GM21528 (cell line): Measurements from ENCODE around the gene TPT1.
A peak's percentile ranks its signal among the peaks of the same experiment; 100 is the strongest.
"Not testable (repeated sequence)": the region's sequence is repeated elsewhere in the genome, so short reads cannot be mapped to it uniquely, and the experiment has no call there.

Source experiments
- ATAC-seq: cut with Tn5 transposase; IDR thresholded peaks from one replicate; pipeline ENCODE4 v1.9.1; 2021; ENCODE audit warnings: mild to moderate bottlenecking, moderate library complexity; ENCODE audit not compliant: unreplicated experiment, low FRiP score

The TPT1 gene

DNA sequence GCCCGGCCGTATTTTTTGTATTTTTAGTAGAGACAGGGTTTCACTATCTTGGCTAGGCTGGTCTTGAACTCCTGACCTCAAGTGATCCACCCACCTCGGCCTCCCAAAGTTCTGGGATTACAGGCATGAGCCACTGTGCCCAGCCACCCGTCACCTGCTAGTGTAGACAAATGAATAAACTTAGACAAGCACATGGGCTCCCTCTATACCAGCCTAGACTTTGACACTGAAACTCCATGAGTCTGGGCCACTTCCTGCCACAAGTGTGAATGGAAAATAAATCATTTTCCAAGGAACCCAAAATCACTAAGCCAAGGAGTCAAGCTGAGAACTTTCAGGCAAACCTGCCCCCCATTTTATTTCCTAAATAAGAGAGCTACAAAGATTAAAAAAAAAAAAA, 27.0 kb upstream of the TPT1 start:
- ATAC-seq = no peak

DNA sequence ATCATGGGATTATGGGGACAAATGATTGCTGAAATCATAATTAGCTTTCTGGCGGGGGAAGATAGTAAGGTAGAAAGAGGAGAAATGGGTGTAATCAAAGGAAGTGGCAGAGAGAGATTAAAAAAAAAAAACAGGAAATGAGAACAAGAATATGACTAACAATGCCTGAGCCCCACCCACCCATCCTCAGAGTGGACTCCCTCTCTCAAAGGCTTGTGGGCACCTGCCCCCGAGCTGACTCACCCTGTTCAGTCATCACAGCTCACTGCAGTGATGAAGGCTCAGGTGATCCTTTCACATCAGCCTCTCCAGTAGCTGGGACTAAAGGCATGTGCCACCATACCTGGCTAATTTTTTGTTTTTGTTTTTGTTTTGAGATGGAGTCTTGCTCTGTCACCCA, 26.4 kb upstream of the TPT1 start:
- ATAC-seq = peak; percentile 89

DNA sequence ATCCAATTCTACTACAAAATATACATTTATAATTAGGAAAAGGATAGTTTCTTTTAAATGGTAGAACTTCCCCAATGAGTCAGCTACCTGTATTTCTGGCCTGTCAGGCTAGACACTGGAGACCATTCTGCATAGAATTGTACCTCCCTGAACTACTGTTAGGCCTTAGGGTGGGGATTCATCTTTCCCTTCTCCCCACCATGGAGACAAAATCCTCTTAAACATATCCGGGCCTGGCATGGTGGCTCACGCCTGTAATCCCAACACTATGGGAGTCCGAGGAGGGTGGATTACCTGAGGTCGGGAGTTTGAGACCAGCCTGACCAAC, 24.5 kb upstream of the TPT1 start:
- ATAC-seq = no peak

DNA sequence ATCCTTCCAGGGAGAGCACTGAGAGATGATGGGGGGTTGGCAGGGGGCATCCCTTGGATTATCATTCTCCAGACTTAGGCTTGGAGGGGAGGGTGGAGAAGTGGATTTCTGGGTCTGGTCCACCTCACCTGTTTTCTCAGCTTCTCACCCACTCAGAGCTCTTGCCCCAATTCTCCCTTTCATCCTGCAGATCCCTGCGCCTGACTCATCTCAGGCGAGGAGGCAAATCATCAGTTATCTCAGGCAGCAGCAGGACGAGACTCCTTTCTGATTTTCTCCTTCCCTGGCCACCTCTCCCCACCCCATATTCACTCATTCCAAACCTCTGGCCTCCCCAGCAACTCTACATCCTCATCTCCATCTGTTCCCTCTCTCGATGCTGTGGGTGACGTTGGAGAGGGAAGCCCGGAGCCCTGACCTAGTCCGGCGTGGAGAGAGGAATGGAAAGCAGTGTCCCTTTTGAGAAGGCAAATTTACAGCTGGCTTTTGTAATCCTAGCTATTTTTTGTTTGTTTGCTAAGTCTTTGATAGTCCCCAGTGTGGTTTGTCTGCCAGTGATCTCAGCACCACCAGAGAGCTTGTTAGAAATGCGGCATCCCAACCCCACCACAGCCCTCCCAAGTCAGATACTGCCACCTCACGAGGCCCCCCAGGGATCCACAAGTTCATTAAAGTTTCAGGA, 24.0 kb upstream of the TPT1 start:
- ATAC-seq = no peak

DNA sequence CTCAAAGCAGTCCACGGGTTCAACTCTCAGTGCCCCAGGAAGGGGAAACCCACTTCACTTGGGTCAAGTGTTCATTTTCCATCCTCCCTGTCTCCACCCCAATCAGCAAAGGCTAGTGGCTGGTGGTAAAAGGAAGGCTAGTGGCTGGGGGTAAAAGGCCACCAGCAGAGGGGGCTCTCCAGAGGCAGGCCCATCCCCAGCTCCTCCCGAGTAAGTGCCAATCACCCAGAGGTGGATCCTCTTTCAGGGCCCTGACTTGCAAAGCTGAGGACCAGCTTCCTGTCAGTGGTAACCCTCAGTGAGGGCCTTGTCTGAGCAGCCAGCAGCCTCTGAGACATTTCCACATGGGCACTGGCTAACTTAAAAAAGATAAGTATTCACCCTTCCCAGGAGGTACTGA, 22.0 kb upstream of the TPT1 start:
- no peak for ATAC-seq

DNA sequence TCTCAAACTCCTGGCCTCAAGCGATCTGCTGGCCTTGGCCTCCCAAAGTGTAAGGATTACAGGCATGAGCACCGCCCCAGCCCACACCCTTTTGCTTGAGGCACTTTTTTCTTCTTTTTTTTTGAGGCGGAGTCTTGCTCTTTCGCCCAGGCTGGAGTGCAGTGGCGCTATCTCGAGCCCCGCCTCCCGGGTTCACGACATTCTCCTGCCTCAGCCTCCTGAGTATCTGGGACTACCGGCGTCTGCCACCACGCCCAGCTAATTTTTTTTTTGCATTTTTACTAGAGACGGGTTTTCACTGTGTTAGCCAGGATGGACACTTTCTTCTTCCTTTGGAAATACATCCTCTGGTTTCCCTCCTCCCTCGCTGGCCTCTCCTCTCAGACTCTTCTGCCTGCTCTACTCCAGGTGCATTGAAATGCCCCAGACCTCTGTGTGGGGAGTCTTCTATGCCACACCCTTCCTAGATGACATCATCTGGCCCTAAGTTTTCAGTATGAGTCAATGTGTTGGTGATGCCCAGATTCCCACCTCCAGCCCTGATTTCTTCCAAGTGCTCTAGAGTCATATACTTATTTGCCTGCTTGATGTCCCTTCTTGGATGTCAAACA, 20.7 kb upstream of the TPT1 start:
- ATAC-seq = no peak

DNA sequence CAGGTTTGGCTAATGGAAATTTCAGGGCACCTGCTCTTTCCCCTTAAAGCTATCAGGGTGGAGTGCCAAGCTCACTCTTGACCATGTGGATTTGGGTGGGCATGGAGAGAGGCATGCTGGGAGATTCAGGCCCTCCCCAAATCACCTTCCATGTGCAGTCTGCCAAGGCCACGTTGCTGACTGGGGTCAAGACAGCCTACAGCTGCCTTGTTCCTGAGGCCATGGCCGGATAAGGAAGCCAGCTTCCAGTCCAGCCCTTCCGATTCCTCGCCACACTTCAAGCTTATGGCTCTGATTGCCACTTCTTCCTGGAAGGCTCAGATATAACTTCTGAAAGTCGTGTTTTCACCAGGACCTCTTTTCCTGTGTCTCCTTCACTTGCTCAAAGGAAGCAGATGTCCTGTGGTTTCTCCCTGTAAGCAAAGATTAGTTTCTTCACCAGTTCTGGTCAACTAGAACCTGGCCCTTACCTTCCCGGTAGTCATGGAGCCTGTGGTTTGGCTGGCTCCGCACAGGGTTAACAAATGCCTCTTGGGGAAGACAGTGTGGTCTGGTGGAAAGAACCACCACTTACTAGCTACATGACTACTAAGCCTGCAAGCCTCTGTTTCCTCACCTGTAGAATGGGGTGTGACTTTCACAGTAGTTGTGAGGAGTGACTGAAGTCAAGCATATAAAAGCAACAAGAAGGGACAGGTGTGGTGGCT, 16.1 kb upstream of the TPT1 start:
- no peak for ATAC-seq

DNA sequence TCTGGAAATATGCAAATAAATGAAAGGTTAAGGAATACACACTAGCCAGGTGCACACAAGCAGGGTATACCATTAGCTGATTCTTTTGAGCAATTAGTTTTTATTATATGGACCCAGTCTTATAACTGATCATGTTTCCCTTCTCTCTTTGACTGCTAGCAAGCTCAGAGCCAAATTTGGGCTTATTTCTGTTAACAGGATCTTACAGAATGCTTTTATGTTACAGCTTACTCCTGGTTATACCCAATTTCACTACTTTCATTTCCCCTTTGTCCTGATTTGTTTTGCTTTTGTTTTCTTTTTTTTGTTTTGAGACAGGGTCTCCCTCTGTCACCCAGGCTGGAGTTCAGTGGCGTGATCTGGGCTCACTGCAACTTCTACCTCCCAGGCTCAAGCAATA, 12.9 kb upstream of the TPT1 start:
- ATAC-seq = no peak

DNA sequence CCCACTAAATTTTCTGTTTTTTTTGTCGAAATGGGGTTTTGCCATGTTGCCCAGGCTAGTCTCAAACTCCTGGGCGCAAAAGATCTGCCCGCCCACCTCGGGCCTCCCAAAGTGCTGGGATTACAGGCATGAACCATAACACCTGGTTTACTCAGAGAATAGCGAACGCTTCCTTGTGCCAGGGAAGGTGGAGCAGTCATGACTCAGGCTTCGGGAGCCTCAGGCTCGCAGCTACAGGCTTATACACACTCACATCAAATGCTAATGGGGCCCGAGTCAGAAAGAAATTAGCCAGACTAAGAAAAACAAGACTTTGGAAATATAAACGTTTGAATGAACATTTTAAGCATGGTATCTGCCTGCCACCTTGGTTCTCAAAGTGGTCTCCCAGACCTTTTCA, 11.0 kb upstream of the TPT1 start:
- no peak for ATAC-seq

DNA sequence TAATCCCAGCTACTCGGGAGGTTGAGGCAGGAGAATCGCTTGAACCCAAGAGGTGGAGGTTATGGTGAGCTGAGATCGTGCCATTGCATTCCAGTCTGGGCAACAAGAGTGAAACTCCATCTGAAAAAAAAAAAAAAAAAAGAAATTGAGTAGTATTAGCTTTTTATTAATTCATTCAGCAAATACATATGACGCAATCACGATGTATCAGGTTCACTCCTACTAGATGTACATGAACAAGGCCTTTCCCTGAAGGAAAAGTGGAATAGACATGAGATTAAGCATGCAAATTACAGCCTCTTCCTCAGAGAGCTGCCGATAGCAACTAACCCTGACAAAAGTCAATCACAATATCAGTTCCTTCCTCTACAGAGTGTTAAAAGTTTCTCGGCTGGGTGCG, 9.2 kb upstream of the TPT1 start:
- no peak for ATAC-seq

DNA sequence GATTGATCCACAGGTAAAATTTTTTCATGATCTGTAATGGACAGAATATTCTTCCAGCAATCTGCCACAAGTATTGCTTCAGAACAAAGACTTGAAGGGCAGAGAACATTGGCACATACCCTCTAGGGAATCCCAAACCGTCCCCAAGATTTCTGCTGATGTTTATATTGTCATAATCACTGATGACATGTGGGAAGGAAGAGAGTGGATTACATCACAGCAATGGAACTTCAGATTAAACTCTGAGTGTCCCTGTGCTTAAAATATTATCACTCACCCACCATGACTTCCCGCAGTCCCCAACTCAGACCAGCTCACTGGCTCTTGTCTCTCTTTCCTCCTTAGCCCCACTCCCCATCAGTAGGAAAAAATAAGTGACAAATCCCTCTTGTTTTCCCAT, 8.5 kb upstream of the TPT1 start:
- ATAC-seq = no peak

DNA sequence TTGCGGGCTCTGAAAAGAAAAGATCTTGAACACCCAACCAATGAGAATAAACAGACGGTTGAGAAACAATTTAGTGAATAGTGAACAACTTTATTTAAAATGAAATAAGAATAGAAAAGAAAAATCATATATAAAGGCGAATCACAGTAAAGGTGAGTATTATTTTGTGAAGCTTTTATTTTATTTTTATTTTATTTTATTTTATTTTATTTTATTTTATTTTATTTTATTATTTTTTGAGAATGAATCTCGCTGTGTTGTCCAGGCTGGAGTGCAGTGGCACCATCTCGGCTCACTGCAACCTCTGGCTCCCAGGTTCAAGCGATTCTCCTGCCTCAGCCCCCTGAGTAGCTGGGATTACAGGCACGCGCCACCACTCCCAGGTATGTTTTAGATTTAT, 3.1 kb upstream of the TPT1 start:
- not testable (repeated sequence) for ATAC-seq

DNA sequence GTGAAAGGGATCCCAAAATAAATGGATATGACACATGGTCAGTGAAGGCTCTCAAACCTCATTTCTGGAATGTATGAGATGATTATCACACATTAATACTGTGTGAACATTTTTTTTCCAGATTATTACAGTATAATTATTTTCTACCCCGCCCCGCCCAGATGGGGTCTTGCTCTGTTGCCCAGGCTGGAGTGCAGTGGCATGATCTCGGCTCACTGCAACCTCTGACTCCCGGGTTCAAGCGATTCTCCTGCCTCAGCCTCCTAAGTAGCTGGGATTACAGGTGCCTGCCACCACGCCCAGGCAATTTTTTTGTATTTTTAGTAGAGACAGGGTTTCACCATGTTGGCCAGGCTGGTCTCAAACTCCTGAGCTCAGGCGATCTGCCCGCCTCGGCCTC, 2.1 kb upstream of the TPT1 start:
- not testable (repeated sequence) for ATAC-seq

DNA sequence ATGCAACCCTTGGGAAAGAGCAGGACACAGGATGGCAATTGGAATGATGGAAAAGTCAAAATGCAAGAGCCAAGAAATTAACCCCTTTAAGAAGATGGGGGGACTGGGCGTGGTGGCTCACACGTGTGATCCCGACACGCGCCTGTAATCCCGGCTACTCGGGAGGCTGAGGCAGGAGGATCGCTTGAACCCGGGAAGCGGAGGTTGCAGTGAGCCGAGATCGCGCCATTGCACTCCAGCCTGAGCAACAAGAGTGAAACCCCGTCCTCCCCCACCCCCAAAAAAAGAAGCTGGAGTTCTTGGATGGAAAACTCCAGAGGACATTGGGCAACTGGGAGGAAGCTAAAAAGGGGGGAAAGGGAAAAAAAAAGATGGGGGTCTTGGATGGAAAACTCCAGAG, 1.7 kb upstream of the TPT1 start:
- ATAC-seq = not testable (repeated sequence)

DNA sequence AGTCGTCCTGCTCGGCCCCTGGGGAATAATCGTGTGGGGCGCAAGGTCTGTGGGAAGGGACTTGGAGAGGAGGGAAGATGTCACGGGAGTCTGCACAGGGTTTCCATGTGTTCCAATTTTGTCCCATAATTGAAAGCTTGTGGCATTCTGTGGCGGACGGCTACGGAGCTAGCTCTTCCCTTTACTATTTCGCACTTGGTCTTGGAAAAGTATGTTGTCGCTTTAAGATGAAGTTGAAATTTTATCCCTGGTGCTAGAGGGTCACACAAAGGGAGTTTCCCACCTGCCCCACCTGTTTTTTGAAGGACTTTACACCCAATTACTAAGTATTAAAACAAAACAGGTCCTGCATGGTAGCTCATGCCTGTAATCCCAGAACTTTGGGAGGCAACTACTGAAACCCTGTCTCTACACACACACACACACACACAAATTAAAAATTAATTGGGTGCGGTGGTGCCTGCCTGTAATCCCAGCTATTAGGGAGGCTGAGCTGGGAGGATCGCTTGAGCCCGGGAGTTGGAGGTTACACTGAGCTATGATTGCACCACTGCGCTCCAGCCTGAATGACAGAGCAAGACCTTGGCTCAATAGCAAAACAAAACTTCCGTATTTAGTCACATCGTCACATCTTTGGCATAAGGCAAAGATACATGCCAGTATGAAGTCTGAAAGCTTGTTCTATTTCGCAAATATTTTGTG, 967 bp upstream of the TPT1 start:
- ATAC-seq = no peak

DNA sequence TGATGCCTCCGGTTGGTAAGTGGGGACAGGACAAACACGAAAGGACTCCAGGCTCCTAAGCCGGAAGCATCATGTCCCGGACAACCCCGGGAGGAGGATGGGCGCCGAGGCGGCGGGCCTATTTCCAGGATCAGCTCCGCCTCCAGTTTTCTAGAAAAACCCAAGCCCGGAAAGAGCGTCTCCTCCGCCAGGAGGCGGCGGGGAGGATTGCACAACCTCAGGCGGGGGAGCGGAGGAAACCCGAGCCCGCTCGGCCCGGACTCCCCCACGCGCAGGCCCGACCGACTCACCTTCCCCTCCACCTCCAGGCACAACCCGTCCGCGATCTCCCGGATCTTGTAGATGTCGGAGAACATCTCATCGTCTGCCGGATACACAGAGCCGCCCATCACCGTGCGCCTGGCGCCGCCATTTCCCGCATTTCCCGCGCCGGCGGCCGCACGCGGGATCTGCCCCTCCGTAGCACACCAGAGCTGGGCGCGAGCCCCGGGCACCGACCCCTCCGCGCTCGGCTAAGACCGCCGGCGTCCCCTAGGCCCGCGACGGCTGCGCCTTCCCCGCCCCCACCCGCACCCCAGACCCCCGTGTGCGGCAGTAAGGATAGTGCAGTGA, 455 bp downstream of the TPT1 start:
- peak; percentile 47 for ATAC-seq

DNA sequence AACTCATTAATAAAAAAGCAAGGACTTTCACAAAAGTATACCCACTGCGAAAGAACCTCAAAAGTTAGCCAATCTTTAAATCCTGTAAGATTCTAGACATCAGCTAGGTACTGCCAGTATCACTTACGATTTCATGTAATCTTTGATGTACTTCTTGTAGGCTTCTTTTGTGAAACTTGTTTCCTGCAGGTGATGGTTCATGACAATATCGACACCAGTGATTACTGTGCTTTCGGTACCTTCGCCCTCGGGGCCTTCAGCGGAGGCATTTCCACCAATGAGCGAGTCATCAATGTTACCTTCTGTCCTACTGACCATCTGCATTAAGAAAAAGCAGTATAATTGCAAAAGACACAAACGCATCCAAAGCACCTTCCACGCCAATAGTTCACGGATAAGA, 1.1 kb downstream of the TPT1 start:
- no peak for ATAC-seq

DNA sequence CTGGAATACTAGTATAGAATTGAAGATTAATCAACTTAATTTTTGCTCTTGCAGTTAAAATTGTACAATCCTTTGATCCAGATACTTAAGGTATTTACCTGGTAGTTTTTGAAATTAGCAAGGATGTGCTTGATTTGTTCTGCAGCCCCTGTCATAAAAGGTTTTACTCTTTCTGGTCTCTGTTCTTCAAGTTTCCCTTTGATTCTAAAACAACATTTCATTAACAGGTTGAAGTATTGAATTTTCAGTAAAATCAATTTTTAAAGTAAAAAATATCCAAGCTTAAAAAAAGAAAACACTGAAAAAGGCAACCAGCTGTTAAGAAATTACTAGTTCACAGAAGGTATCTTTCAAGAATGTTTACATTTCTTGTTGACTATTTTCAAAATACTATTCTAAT, 1.6 kb downstream of the TPT1 start:
- no peak for ATAC-seq

DNA sequence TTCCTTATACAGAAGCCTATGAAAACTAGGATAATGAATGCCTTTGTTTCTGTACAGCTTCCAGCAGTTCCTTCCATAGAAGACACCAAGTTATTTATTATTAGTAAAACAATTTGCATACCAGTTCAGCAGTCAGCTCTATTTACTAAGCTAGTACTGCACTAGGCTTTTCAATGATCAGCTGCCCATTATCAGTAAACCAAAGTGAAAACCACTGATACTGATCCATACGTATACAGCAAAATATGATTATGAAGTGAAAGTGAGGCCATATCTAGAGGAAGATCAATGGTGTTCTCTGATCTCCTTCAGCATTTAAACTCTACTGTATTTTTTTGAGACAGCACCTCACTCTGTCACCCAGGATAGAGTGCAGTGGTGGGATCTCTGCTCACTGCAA, 3.2 kb downstream of the TPT1 start:
- ATAC-seq = no peak

DNA sequence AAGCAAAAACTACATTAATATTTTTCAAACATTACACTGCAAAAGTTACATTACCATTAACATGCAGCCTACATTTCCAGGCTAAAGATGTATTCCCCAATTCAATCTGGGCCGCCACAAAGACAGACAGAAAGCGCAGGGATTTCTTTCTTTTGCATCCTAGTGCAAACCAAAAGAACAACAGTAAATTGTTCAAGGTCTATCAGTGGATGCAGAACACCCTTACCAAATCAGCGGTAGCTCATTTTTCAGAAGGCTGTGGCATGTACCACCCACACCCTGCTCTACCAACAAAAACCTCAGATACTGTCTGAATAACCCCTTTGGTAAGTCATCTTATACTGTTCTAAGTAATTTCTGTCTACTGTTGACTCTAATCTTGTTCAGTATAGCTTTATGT, 3.6 kb downstream of the TPT1 start:
- ATAC-seq = no peak
